GM19238 (cell line): ENCODE data around the gene ADAMTS4.

Experiments used
- DNase-seq: peaks from one replicate; pipeline ENCODE4 v3.0.0; 2011; ENCODE audit warnings: low spot score; ENCODE audit not compliant: insufficient read length

The ADAMTS4 gene

GRCh38 chr1:161145832-161146231, 53.0 kb downstream of the ADAMTS4 start:
- DNase-seq: no peak

- no peak for DNase-seq
These were observed 58.0 kb downstream of the ADAMTS4 start for GRCh38 chr1:161140755-161141400.

GRCh38 chr1:161139766-161140165, 59.1 kb downstream of the ADAMTS4 start:
- no peak for DNase-seq

- DNase-seq: no peak
These were observed 60.4 kb downstream of the ADAMTS4 start for GRCh38 chr1:161138431-161138830.

- no peak for DNase-seq
These were observed 61.0 kb downstream of the ADAMTS4 start for GRCh38 chr1:161137881-161138280.
